SU-DHL-6 (cell line): ENCODE measurements around the gene SF3A1.

Source experiments
- H2AFZ ChIP-seq: fragments of 200-600 bp; sonication (generic); 2 replicates; pipeline ENCODE4 v1.6.1; 2014; ENCODE audit warnings: low read depth, mild to moderate bottlenecking, moderate library complexity, mixed read lengths, antibody characterized with exemption, low read length; ENCODE audit not compliant: severe bottlenecking
- H3F3A ChIP-seq: fragments of 200-600 bp; shearing (Covaris generic); 2 replicates; pipeline ENCODE4 v1.6.0; 2016; ENCODE audit warnings: antibody characterized with exemption, mild to moderate bottlenecking; ENCODE audit not compliant: insufficient read depth
- H3K27ac ChIP-seq: fragments of 200-600 bp; sonication (generic); 2 replicates; pipeline ENCODE4 v1.5.1; 2016; ENCODE audit warnings: low read depth, mild to moderate bottlenecking, low read length, moderate library complexity, mixed read lengths
- H3K27me3 ChIP-seq: fragments of 200-600 bp; sonication (generic), shearing (Covaris generic); 2 replicates; pipeline ENCODE4 v1.6.0; 2014; ENCODE audit warnings: mild to moderate bottlenecking, low read length
- H3K36me3 ChIP-seq: fragments of 200-600 bp; sonication (generic); 2 replicates; pipeline ENCODE4 v1.6.1; 2014; ENCODE audit warnings: mild to moderate bottlenecking, low read length, mixed read lengths
- H3K4me2 ChIP-seq: fragments of 300-600, 200-600 bp; shearing (Covaris generic), sonication (generic); 2 replicates; pipeline ENCODE4 v1.6.0; 2014; ENCODE audit warnings: low read length, low read depth, mild to moderate bottlenecking; ENCODE audit not compliant: poor library complexity, severe bottlenecking
- H3K4me3 ChIP-seq: fragments of 200-600 bp; sonication (generic); 2 replicates; pipeline ENCODE4 v1.5.1; 2014; ENCODE audit warnings: antibody characterized with exemption, low read length, mild to moderate bottlenecking, mixed read lengths; ENCODE audit not compliant: insufficient read depth, poor library complexity, severe bottlenecking
- H3K79me2 ChIP-seq: fragments of 200-600 bp; sonication (generic); 2 replicates; pipeline ENCODE4 v1.6.1; 2014; ENCODE audit warnings: mild to moderate bottlenecking, low read length, moderate library complexity; ENCODE audit not compliant: insufficient read depth
- H3K9ac ChIP-seq: fragments of 200-600 bp; sonication (generic); 2 replicates; pipeline ENCODE4 v1.7.0; 2014; ENCODE audit warnings: mild to moderate bottlenecking, low read length
- H3K9me2 ChIP-seq: fragments of 200-600 bp; sonication (generic); replicated peaks from 2 replicates; pipeline ENCODE4 v1.6.1; 2014; ENCODE audit warnings: low read length; ENCODE audit not compliant: insufficient read depth
- H3K9me3 ChIP-seq: fragments of 200-600 bp; sonication (generic); 2 replicates; pipeline ENCODE4 v1.6.1; 2014; ENCODE audit warnings: low read length, mixed read lengths; ENCODE audit not compliant: insufficient read depth
- H4K20me1 ChIP-seq: fragments of 200-600 bp; sonication (generic); 2 replicates; pipeline ENCODE4 v1.6.1; 2014; ENCODE audit warnings: low read depth, mild to moderate bottlenecking, antibody characterized with exemption, low read length, moderate library complexity, mixed read lengths
- CTCF ChIP-seq: fragments of 200-600 bp; sonication (generic); IDR thresholded peaks from one replicate; pipeline ENCODE4 v1.5.1; 2017; ENCODE audit warnings: antibody characterized with exemption, mild to moderate bottlenecking, low read length, moderate library complexity; ENCODE audit not compliant: insufficient read depth, poor library complexity, severe bottlenecking
- EZH2phosphoT487 ChIP-seq: fragments of 200-600 bp; sonication (generic), shearing (Covaris generic); conservative IDR thresholded peaks from 2 replicates; pipeline ENCODE4 v1.6.1; 2018; ENCODE audit warnings: mild to moderate bottlenecking, antibody characterized with exemption, low read length, moderate library complexity, mixed read lengths

The SF3A1 gene

DNA sequence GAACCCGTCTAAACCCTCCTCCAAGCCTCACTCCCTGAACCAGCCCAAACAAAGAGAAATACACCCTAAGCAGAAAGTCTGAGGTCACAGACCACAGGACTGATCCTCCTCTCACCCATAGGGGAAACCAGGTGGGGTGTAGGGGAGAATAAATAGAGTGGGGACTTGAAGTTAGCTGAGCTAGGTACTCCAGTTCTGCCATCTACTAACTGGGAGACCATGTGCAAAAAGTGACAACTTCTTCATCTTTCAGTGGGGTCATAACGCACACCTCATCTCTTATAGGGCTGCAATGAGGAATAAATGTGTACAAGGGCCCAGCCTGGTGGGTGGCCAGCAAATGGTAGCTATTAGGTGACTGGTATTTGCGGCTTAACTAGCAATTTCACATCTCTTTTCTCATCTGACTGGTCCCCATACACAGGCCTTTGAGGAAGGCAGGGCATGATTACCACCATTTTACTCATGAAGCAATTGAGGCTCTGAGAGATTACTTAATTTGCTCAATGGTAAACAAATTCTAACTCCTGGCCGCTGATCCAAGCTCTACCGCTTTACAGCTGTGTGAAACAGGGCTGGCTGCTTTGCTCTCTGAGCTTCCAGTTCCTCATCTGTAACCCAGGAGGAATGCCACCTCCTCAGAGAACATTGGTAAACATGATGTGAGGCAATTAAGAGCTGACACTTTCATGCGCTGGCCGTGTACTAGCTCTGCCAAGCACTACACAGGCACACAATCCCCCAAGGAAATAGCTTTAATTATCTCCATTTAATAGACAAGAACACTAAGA, 46.5 kb downstream of the SF3A1 start:
- H3F3A ChIP-seq = no peaks in the 10 kb centered on the region
- H3K4me2 ChIP-seq = no peak overlapping the region
- H3K9me3 ChIP-seq = no peaks in the 10 kb centered on the region
- no peak overlapping the region for H2AFZ ChIP-seq
- H3K27me3 ChIP-seq = no peaks in the 10 kb centered on the region
- H3K9me2 ChIP-seq = no peaks in the 10 kb centered on the region
- TF ChIP-seq EZH2phosphoT487 (no peak), CTCF (no peak)
- H4K20me1 ChIP-seq = no peaks in the 10 kb centered on the region
- H3K79me2 ChIP-seq = no peaks in the 10 kb centered on the region
- no peaks in the 10 kb centered on the region for H3K36me3 ChIP-seq
- no peak overlapping the region for H3K27ac ChIP-seq
- no peak overlapping the region for H3K9ac ChIP-seq
- no peak overlapping the region for H3K4me3 ChIP-seq

GRCh38 chr22:30308518-30309230, 48.0 kb downstream of the SF3A1 start:
- Histone ChIP-seq H3K27ac (no peak overlapping the region), H4K20me1 (no peaks in the 10 kb centered on the region), H3K9ac (no peak overlapping the region), H3K4me3 (no peak overlapping the region), H3F3A (no peaks in the 10 kb centered on the region), H3K27me3 (no peaks in the 10 kb centered on the region), H3K36me3 (no peaks in the 10 kb centered on the region), H3K9me3 (no peaks in the 10 kb centered on the region), H2AFZ (no peak overlapping the region), H3K4me2 (no peak overlapping the region), H3K9me2 (no peaks in the 10 kb centered on the region), H3K79me2 (no peaks in the 10 kb centered on the region)
- TF ChIP-seq CTCF = no peak

GRCh38 chr22:30308093-30308492, 48.6 kb downstream of the SF3A1 start:
- H4K20me1 ChIP-seq = no peaks in the 10 kb centered on the region

More at GRCh38 chr22:30308093-30308492, 48.6 kb downstream of the SF3A1 start:
- TF ChIP-seq CTCF (no peak), EZH2phosphoT487 (no peak)
- H2AFZ ChIP-seq = no peak overlapping the region
- H3K9me2 ChIP-seq = no peaks in the 10 kb centered on the region
- H3K4me3 ChIP-seq = no peak overlapping the region
- no peaks in the 10 kb centered on the region for H3K27me3 ChIP-seq
- H3F3A ChIP-seq = no peaks in the 10 kb centered on the region
- H3K4me2 ChIP-seq = no peak overlapping the region
- H3K9me3 ChIP-seq = no peaks in the 10 kb centered on the region
- no peak overlapping the region for H3K27ac ChIP-seq
- no peaks in the 10 kb centered on the region for H3K79me2 ChIP-seq
- H3K36me3 ChIP-seq = no peaks in the 10 kb centered on the region
- H3K9ac ChIP-seq = no peak overlapping the region
